ENCODE results near the gene AGTR1. TPM values are rescaled to one million over a fixed set of nuclear protein-coding genes. Genes with fewer than 3 reads are reported as not detected.

AGTR1 gene
- total and polyA plus RNA-seq, 10 donors, result 0.43 to 24.7 (median 4.6) TPM

GRCh38 chr3:148681080-148681479 lies 16.6 kb upstream of the AGTR1 start:
- H3K4me3 ChIP-seq, result no peak overlapping the region
- no peak overlapping the region for H3K27ac ChIP-seq
- H3K36me3 ChIP-seq, result no peaks in the 10 kb centered on the region
- intact Hi-C loops (cut with DNase I; ENCODE audit: low total_unique reads), result no loop called here
- no peaks in the 10 kb centered on the region for H3K9me3 ChIP-seq
- no peak for TF ChIP-seq POLR2AphosphoS5 (IDR thresholded peaks at IDR 0.05)
- TF ChIP-seq CTCF (IDR thresholded peaks at IDR 0.05 in 8 of 11, conservative IDR thresholded peaks at IDR 0.05 in 3 of 11), result no peak
- TF ChIP-seq POLR2A (IDR thresholded peaks at IDR 0.05), result no peak
- H3K4me1 ChIP-seq, result no peaks in the 10 kb centered on the region
- WGBS, 5 donors, result 70 to 89% (median 77%) methylated on average over 1 of the region's 1 CpG
- no peak for DNase-seq
- no peaks in the 10 kb centered on the region for H3K27me3 ChIP-seq (replicated peaks in 1 of 7)

- no peaks in the 10 kb centered on the region for H3K36me3 ChIP-seq
- H3K4me3 ChIP-seq, result no peak overlapping the region
- H3K9me3 ChIP-seq, result no peaks in the 10 kb centered on the region
- WGBS, 5 donors, result 70 to 86% (median 83%) methylated on average over 3 of the region's 3 CpGs
- no peak overlapping the region for H3K27ac ChIP-seq
- intact Hi-C loops (cut with DNase I; ENCODE audit: low total_unique reads), result no loop called here
- H3K4me1 ChIP-seq, result no peaks in the 10 kb centered on the region
- DNase-seq, result no peak
- no peaks in the 10 kb centered on the region for H3K27me3 ChIP-seq (replicated peaks in 1 of 7)
- no peak for TF ChIP-seq CTCF (IDR thresholded peaks at IDR 0.05 in 8 of 11, conservative IDR thresholded peaks at IDR 0.05 in 3 of 11)
- no peak for TF ChIP-seq POLR2AphosphoS5 (IDR thresholded peaks at IDR 0.05)
- TF ChIP-seq POLR2A (IDR thresholded peaks at IDR 0.05), result no peak
Observed at GRCh38 chr3:148682997-148683396, 14.7 kb upstream of the AGTR1 start.

- Histone ChIP-seq H3K9me3 (peaks cover 0 to 6% (median 0%) of the 10 kb centered on the region in 8 donors), H3K4me3 (no peak overlapping the region), H3K27me3 (replicated peaks in 1 of 7) (peaks cover 0 to 22% (median 7%) of the 10 kb centered on the region in 7 donors), H3K4me1 (peaks cover 0 to 7% (median 0%) of the 10 kb centered on the region in 6 donors), H3K27ac (no peak overlapping the region), H3K36me3 (no peaks in the 10 kb centered on the region)
- DNase-seq, result no peak
- WGBS, 5 donors, result 47 to 80% (median 62%) methylated on average over 1 of the region's 1 CpG
- intact Hi-C loops (cut with DNase I; ENCODE audit: low total_unique reads), result no loop called here
- no peak for TF ChIP-seq CTCF (IDR thresholded peaks at IDR 0.05 in 8 of 11, conservative IDR thresholded peaks at IDR 0.05 in 3 of 11)
- TF ChIP-seq POLR2A (IDR thresholded peaks at IDR 0.05), result no peak
- TF ChIP-seq POLR2AphosphoS5 (IDR thresholded peaks at IDR 0.05), result no peak
Observed at GRCh38 chr3:148694116-148694515, 3.6 kb upstream of the AGTR1 start.

GRCh38 chr3:148698190-148698810 lies 597 bp downstream of the AGTR1 start:
- Histone ChIP-seq H3K4me1 (peaks cover 0 to 7% (median 0%) of the 10 kb centered on the region in 6 donors), H3K4me3 (peak overlapping the region; percentile 10 to 68 (median 37)), H3K27ac (peak overlapping the region in 6 of 8 donors; percentile 14 to 65 (median 34)), H3K36me3 (no peaks in the 10 kb centered on the region), H3K9me3 (no peaks in the 10 kb centered on the region), H3K27me3 (replicated peaks in 1 of 7) (peaks cover 0 to 39% (median 7%) of the 10 kb centered on the region in 7 donors)
- intact Hi-C loops (cut with DNase I; ENCODE audit: low total_unique reads), result no loop called here
- 46 to 56% (median 49%) methylated on average over 14 to 17 of the region's 17 CpGs for WGBS, 5 donors
- TF ChIP-seq CTCF (IDR thresholded peaks at IDR 0.05 in 8 of 11, conservative IDR thresholded peaks at IDR 0.05 in 3 of 11) (no peak), POLR2AphosphoS5 (IDR thresholded peaks at IDR 0.05) (no peak), POLR2A (IDR thresholded peaks at IDR 0.05) (no peak)
- no peak for DNase-seq
